SK-N-SH (cell line): Measurements from ENCODE around the gene KRTAP22-2. TPM values are rescaled to one million over a fixed set of nuclear protein-coding genes. Genes with fewer than 3 reads are reported as not detected.

ENCODE experiments used
- CTCF ChIA-PET: fragments of 300-600, 350-600 bp; formaldehyde crosslinking; extraction: SDS; loops from one replicate; lab custom pipeline; 2021; lab: Yijun Ruan, JAX
- POLR2A ChIA-PET: fragments of 350-600 bp; sonication (Branson Sonifier 250); formaldehyde crosslinking; extraction: SDS; loops from one replicate; lab custom pipeline; 2020; ENCODE audit warnings: antibody characterized with exemption, inconsistent platforms; lab: Yijun Ruan, JAX
- DNase-seq: peaks from one replicate; pipeline ENCODE4 v3.0.0; 2012
- H2AFZ ChIP-seq: fragments of 200-600 bp; sonication (generic); 2 replicates; pipeline ENCODE4 v1.8.1; 2016; ENCODE audit warnings: antibody characterized with exemption, mild to moderate bottlenecking, low read depth
- H3F3A ChIP-seq: fragments of 200-600 bp; sonication (generic); replicated peaks from 2 replicates; pipeline ENCODE3; 2016; ENCODE audit warnings: antibody characterized with exemption, mild to moderate bottlenecking; ENCODE audit not compliant: insufficient read depth
- H3K27ac ChIP-seq, 2 experiments: fragments of 200-500 bp in 1 of 2; fragments of 200-600 bp in 1 of 2; sonication (Bioruptor generic) in 1 of 2; sonication (generic), shearing (Covaris generic) in 1 of 2; 2 replicates each; pipeline versions ENCODE4 v1.5.1 to v1.6.1; 2014 to 2016; ENCODE audit warnings: low read depth in 2 of 2, inconsistent platforms in 1 of 2, low read length in 1 of 2, mild to moderate bottlenecking in 1 of 2, mixed read lengths in 1 of 2
- H3K27me3 ChIP-seq: fragments of 200-600 bp; sonication (generic), shearing (Covaris generic); 2 replicates; pipeline ENCODE4 v1.6.1; 2016; ENCODE audit warnings: mixed run types; ENCODE audit not compliant: insufficient read depth
- H3K36me3 ChIP-seq, 2 experiments: fragments of 200-500 bp in 1 of 2; fragments of 200-600 bp in 1 of 2; sonication (Bioruptor generic) in 1 of 2; sonication (generic) in 1 of 2; replicated peaks in 1 of 2; 2 replicates each; pipeline versions ENCODE3 to v1.5.1; 2014 to 2016; ENCODE audit warnings: low read length in 1 of 2, mild to moderate bottlenecking in 1 of 2; ENCODE audit not compliant: insufficient read depth in 2 of 2, control insufficient read depth in 1 of 2
- H3K4me1 ChIP-seq, 2 experiments: fragments of 200-500 bp in 1 of 2; fragments of 200-600 bp in 1 of 2; sonication (Bioruptor generic) in 1 of 2; sonication (generic), shearing (Covaris generic) in 1 of 2; 2 replicates each; pipeline versions ENCODE4 v1.5.1 to v1.6.1; 2014 to 2016; ENCODE audit warnings: low read depth in 1 of 2, low read length in 1 of 2, mixed run types in 1 of 2; ENCODE audit not compliant: insufficient read depth in 2 of 2, control insufficient read depth in 1 of 2
- H3K4me2 ChIP-seq: fragments of 200-600 bp; sonication (generic), shearing (Covaris generic); 2 replicates; pipeline ENCODE4 v1.6.1; 2017; ENCODE audit warnings: mixed run types
- H3K4me3 ChIP-seq, 2 experiments: fragments of 200-500 bp in 1 of 2; fragments of 200-600 bp in 1 of 2; sonication (Bioruptor generic) in 1 of 2; sonication (generic), shearing (Covaris generic) in 1 of 2; 2 replicates each; pipeline versions ENCODE4 v1.5.1 to v1.8.1; 2014 to 2016; ENCODE audit warnings: low read depth in 2 of 2, inconsistent platforms in 1 of 2, low read length in 1 of 2, mild to moderate bottlenecking in 1 of 2, mixed read lengths in 1 of 2, moderate library complexity in 1 of 2
- H3K79me2 ChIP-seq: fragments of 200-600 bp; sonication (generic); 2 replicates; pipeline ENCODE4 v1.8.1; 2017; ENCODE audit warnings: mild to moderate bottlenecking; ENCODE audit not compliant: insufficient read depth
- H3K9ac ChIP-seq: fragments of 200-600 bp; sonication (generic); 2 replicates; pipeline ENCODE4 v1.6.1; 2017; ENCODE audit warnings: mixed run types
- H3K9me2 ChIP-seq: fragments of 200-600 bp; sonication (generic); 2 replicates; pipeline ENCODE4 v1.6.1; 2017; ENCODE audit warnings: mixed run types
- H3K9me3 ChIP-seq: fragments of 200-600 bp; sonication (generic); 2 replicates; pipeline ENCODE4 v1.6.1; 2017; ENCODE audit warnings: mixed run types, mild to moderate bottlenecking, moderate library complexity
- H4K20me1 ChIP-seq: fragments of 200-600 bp; sonication (generic); 2 replicates; pipeline ENCODE4 v1.6.1; 2017; ENCODE audit warnings: mild to moderate bottlenecking, mixed run types; ENCODE audit not compliant: insufficient read depth
- CHD2 ChIP-seq: fragments of 150-350 bp; IDR thresholded peaks from 2 replicates; pipeline ENCODE4 v1.6.1; 2018; ENCODE audit warnings: low read length; ENCODE audit not compliant: partially characterized antibody
- EZH2phosphoT487 ChIP-seq: fragments of 200-600 bp; sonication (generic); IDR thresholded peaks from 2 replicates; pipeline ENCODE4 v1.6.1; 2017; ENCODE audit warnings: low read depth, mixed run types, mild to moderate bottlenecking, antibody characterized with exemption, moderate library complexity, borderline replicate concordance
- FOSL2 ChIP-seq: IDR thresholded peaks from 2 replicates; pipeline ENCODE4 v1.4.0; 2012; ENCODE audit warnings: low read depth, mild to moderate bottlenecking, moderate library complexity, borderline replicate concordance
- JUND ChIP-seq: IDR thresholded peaks from 2 replicates; pipeline ENCODE4 v1.4.0; 2012
- MEF2A ChIP-seq: IDR thresholded peaks from 2 replicates; pipeline ENCODE4 v1.4.0; 2012; ENCODE audit warnings: low read depth, borderline replicate concordance
- SIN3A ChIP-seq: IDR thresholded peaks from 2 replicates; pipeline ENCODE4 v1.6.1; 2012; ENCODE audit warnings: low read depth, mild to moderate bottlenecking, low read length, moderate library complexity, borderline replicate concordance
- YY1 ChIP-seq: IDR thresholded peaks from 2 replicates; pipeline ENCODE4 v1.4.0; 2012; ENCODE audit warnings: low read depth, mild to moderate bottlenecking
- WGBS: methylation state at CpG from one replicate; pipeline ENCODE4 v1.1.6; 2017; ENCODE audit warnings: low lambda C conversion rate; 5-methylcytosine and 5-hydroxymethylcytosine counted together
- polyA plus RNA-seq, 3 experiments: library from polyadenylated mRNA; depleted of rRNA; stranded (reverse); fragments of >200 nt; gene quantifications; 2 replicates each; pipeline ENCODE4 v1.2.3, GENCODE V29; 2012
- TF ChIP-seq, protein P1 (sequence below): IDR thresholded peaks from 2 replicates; pipeline ENCODE4; 2012
- TF ChIP-seq, protein P2 (sequence below): IDR thresholded peaks from 2 replicates; pipeline ENCODE4 v1.6.1; 2012; ENCODE audit warnings: mild to moderate bottlenecking, low read depth, low read length, moderate library complexity
- TF ChIP-seq, protein P3 (sequence below): IDR thresholded peaks from 2 replicates; pipeline ENCODE4 v1.4.0; 2012; ENCODE audit warnings: low read depth
- TF ChIP-seq, protein P4 (sequence below): IDR thresholded peaks from 2 replicates; pipeline ENCODE4 v1.4.0; 2012; ENCODE audit warnings: low read depth, borderline replicate concordance

Gene KRTAP22-2
- polyA plus RNA-seq, 1 of the 3 experiments (the other 2 are of a cell fraction): not detected

DNA sequence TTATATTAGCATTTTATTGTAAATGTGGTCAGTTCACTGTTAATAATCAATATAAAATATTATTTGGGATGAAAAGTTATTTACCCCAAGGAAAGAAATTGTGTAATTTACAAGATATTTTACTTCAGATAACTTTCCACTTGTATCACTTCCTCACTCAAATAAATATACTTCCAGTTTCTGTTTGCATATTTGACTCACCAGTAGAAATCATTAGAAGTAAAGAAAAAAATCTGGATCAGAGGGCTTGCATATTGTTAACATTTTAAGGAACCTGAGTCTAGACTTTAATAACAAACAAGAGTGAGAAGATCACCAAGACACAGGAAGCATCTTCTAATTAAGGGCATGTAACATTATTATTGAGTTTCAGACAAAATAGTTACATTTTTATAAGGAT lies 29.9 kb upstream of the KRTAP22-2 start:
- no peaks in the 10 kb centered on the region for H3K9me2 ChIP-seq
- no peaks in the 10 kb centered on the region for H3K4me1 ChIP-seq
- DNase-seq: no peak
- H3K9ac ChIP-seq: no peak overlapping the region
- H3F3A ChIP-seq: no peaks in the 10 kb centered on the region
- no peak overlapping the region for H3K4me3 ChIP-seq
- no peaks in the 10 kb centered on the region for H3K9me3 ChIP-seq
- no peak overlapping the region for H3K27ac ChIP-seq
- H3K36me3 ChIP-seq: no peaks in the 10 kb centered on the region
- H4K20me1 ChIP-seq: no peaks in the 10 kb centered on the region
- no peak for TF ChIP-seq EZH2phosphoT487
- TF ChIP-seq, protein P1, sequence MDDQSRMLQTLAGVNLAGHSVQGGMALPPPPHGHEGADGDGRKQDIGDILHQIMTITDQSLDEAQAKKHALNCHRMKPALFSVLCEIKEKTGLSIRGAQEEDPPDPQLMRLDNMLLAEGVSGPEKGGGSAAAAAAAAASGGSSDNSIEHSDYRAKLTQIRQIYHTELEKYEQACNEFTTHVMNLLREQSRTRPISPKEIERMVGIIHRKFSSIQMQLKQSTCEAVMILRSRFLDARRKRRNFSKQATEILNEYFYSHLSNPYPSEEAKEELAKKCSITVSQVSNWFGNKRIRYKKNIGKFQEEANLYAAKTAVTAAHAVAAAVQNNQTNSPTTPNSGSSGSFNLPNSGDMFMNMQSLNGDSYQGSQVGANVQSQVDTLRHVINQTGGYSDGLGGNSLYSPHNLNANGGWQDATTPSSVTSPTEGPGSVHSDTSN: no peak
- TF ChIP-seq YY1: no peak
- TF ChIP-seq, protein P2, sequence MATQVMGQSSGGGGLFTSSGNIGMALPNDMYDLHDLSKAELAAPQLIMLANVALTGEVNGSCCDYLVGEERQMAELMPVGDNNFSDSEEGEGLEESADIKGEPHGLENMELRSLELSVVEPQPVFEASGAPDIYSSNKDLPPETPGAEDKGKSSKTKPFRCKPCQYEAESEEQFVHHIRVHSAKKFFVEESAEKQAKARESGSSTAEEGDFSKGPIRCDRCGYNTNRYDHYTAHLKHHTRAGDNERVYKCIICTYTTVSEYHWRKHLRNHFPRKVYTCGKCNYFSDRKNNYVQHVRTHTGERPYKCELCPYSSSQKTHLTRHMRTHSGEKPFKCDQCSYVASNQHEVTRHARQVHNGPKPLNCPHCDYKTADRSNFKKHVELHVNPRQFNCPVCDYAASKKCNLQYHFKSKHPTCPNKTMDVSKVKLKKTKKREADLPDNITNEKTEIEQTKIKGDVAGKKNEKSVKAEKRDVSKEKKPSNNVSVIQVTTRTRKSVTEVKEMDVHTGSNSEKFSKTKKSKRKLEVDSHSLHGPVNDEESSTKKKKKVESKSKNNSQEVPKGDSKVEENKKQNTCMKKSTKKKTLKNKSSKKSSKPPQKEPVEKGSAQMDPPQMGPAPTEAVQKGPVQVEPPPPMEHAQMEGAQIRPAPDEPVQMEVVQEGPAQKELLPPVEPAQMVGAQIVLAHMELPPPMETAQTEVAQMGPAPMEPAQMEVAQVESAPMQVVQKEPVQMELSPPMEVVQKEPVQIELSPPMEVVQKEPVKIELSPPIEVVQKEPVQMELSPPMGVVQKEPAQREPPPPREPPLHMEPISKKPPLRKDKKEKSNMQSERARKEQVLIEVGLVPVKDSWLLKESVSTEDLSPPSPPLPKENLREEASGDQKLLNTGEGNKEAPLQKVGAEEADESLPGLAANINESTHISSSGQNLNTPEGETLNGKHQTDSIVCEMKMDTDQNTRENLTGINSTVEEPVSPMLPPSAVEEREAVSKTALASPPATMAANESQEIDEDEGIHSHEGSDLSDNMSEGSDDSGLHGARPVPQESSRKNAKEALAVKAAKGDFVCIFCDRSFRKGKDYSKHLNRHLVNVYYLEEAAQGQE: no peak
- TF ChIP-seq, protein P3, sequence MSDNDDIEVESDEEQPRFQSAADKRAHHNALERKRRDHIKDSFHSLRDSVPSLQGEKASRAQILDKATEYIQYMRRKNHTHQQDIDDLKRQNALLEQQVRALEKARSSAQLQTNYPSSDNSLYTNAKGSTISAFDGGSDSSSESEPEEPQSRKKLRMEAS: no peak
- TF ChIP-seq, all 33 proteins: peak for 0
- ChIA-PET CTCF (no interaction called here), POLR2A (no interaction called here)
- Histone ChIP-seq H3K27me3 (no peaks in the 10 kb centered on the region), H3K79me2 (no peaks in the 10 kb centered on the region), H2AFZ (no peak overlapping the region), H3K4me2 (no peak overlapping the region)

DNA sequence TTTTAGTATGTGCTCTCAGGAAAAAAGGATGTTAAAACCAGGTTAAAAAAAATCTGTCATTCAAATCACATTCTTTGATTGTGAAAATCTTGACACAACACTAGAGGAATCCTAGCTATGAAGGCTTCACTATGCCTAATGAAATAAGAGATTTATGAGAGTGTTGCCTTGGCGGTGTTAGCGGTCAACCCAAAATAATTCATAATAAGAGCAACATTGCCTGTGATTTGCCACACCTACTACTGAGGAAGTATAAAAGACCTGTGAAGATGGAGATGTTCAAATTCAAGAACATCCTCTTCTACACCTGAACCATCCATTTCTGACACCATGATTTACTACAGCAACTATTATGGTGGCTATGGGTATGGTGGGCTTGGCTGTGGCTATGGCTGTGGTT lies 25.9 kb upstream of the KRTAP22-2 start, which contains the start of gene KRTAP20-1:
KRTAP20-1 (plus strand) TSS at position 301 of the 400 bp plus-strand sequence; CDS start at position 331, 30 bp downstream.
- Histone ChIP-seq H3K4me3 (no peak within 1 kb of the TSS), H2AFZ (no peak within 1 kb of the TSS), H4K20me1 (no peaks in the 10 kb centered on the region), H3K9me2 (no peaks in the 10 kb centered on the region), H3K27ac (no peak within 1 kb of the TSS), H3K4me2 (no peak within 1 kb of the TSS), H3K9ac (no peak within 1 kb of the TSS)
- no peak for DNase-seq
- WGBS: 20% methylated on average over 2 of the region's 2 CpGs
- no peak for TF ChIP-seq FOSL2
- no peak for TF ChIP-seq SIN3A
- TF ChIP-seq, protein P4, sequence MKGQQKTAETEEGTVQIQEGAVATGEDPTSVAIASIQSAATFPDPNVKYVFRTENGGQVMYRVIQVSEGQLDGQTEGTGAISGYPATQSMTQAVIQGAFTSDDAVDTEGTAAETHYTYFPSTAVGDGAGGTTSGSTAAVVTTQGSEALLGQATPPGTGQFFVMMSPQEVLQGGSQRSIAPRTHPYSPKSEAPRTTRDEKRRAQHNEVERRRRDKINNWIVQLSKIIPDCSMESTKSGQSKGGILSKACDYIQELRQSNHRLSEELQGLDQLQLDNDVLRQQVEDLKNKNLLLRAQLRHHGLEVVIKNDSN: no peak
- TF ChIP-seq CHD2: no peak
- no peak for TF ChIP-seq JUND
- no peak for TF ChIP-seq MEF2A
- TF ChIP-seq, all 33 proteins: peak for 0
- Histone ChIP-seq H3K27me3 (no peaks in the 10 kb centered on the region), H3K9me3 (no peaks in the 10 kb centered on the region), H3F3A (no peaks in the 10 kb centered on the region), H3K36me3 (no peaks in the 10 kb centered on the region), H3K79me2 (no peaks in the 10 kb centered on the region), H3K4me1 (no peaks in the 10 kb centered on the region)
- ChIA-PET POLR2A (no interaction called here), CTCF (no interaction called here)
